GM12891 (cell line): Measurements from ENCODE around the gene AHCYL2. TPM values are rescaled to one million over a fixed set of nuclear protein-coding genes. Genes with fewer than 3 reads are reported as not detected.
A peak's percentile ranks its signal among the peaks of the same experiment; 100 is the strongest.

ENCODE experiments used
- DNase-seq: peaks from one replicate; pipeline ENCODE4 v3.0.0; 2011; ENCODE audit warnings: low spot score; ENCODE audit not compliant: insufficient read length
- FAIRE-seq: peaks from 2 replicates; lab custom pipeline; 2011; peaks lifted over from hg19 to GRCh38; lab: Jason Lieb, UNC
- PAX5 ChIP-seq: IDR thresholded peaks from 2 replicates; pipeline ENCODE4 v1.6.1; 2011; ENCODE audit warnings: low read length, moderate library complexity, mild to moderate bottlenecking; ENCODE audit not compliant: insufficient read depth, severe bottlenecking
- POLR2A ChIP-seq: IDR thresholded peaks from 2 replicates; pipeline ENCODE4 v1.6.1; 2011; ENCODE audit warnings: low read depth, low read length, control low read depth
- POLR2AphosphoS5 ChIP-seq: IDR thresholded peaks from 2 replicates; pipeline ENCODE4 v1.6.1; 2011; ENCODE audit warnings: low read depth, low read length, control low read depth
- POU2F2 ChIP-seq: IDR thresholded peaks from 2 replicates; pipeline ENCODE4 v1.6.1; 2011; ENCODE audit warnings: low read depth, mild to moderate bottlenecking, control low read depth, low read length, moderate library complexity
- SPI1 ChIP-seq: IDR thresholded peaks from 2 replicates; pipeline ENCODE4 v1.6.1; 2011; ENCODE audit warnings: low read depth, low read length, control low read depth
- TAF1 ChIP-seq: IDR thresholded peaks from 2 replicates; pipeline ENCODE4 v1.6.1; 2011; ENCODE audit warnings: low read depth, low read length, control low read depth
- polyA plus RNA-seq: library from polyadenylated mRNA; unstranded; fragments of >200 nt; gene quantifications from one replicate; pipeline ENCODE4 v1.2.1, GENCODE V29; 2012; ENCODE audit warnings: low read depth, missing spikeins, inconsistent platforms; ENCODE audit not compliant: missing spikeins

The AHCYL2 gene
- 3.6 TPM for polyA plus RNA-seq

DNA sequence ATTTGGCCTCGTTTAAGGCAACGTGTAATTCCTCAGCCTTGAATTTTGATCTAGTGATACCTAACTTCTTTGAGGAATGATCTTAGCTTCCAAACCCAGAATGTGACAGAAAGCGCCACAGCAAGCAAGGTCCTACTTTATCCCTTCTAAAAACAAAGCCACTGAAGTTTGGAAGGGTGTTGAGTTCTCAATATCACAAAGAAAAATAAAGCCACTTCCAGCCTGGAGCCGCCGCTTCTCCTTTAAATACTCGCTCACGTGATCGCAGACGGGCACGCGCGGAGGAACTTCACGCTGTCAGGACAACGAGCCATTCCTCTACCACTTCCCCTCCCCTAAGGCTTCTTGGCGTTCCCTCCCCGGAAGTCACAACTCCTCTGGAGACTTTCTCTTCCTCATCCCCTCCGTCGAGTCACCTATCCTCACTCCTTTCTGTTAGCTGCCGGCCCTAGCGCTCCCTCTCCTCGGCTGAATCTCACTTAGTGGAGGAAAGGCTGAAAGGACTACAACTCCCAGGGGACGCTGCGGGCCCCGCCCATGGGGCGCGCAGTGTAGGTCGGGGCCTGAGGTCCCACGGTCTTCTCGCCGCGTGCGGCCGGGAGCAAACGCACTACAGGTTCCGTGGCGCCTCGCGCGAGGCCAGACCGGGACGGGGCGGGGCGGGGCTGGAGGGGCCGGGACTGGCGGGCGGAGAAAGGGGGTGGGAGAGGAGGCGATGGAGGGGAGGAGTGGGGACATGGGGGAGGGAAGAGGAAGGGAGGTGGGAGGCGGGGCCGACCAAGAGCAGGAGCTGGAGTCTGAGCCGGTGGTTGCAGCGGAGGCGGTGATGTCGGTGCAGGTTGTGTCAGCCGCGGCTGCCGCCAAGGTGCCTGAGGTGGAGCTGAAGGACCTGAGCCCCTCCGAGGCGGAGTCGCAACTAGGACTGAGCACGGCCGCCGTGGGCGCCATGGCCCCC is at the start of gene AHCYL2:
AHCYL2 (plus strand) TSS at position 780 of the 955 bp plus-strand sequence.
- DNase-seq (peak; percentile 82), FAIRE-seq (peak; percentile 96)
- TF ChIP-seq POU2F2 (no peak), SPI1 (peak; percentile 88), POLR2AphosphoS5 (0 out of 2 replicates have a peak, but pooled peaks have one; percentile 35), PAX5 (no peak), POLR2A (peak; percentile 31; the same call in 1 of the 2 replicates), TAF1 (no peak)

DNA sequence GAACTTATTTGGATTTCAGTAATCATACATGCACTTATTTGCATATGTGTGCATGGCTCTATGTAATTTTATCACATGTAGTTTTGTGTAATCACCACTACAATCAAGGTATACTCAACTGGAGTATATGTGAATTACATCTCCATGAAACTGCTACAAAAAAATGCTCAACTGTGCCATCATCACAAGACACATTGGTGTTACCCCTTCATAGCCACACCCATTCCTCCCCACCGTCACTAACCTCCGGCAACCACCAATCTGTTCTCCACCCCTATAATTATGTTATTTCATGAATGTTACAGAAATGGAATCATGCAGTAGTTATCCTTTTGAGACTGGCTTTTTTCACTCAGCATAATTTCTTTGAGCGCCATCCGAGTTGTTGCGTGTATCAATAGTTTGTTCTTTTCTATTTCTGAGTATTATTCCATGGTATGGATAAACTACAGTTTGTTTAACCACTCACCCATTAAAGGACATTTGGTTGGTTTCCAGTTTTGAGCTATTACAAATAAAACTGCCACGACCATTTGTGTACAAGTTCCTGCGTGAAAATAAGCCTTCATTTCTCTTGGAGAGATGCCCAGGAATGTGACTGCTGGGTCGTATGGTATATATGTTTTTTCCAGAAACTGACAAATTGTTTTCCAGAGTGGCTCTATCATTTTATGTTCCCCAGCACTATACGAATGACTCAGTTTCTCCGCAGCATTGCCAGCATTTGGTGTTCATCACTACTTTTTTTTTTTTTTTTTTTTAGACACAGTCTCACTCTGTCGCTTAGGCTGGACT is 47.7 kb upstream of the AHCYL2 start:
- peak; percentile 5 for FAIRE-seq
- no peak for DNase-seq
- TF ChIP-seq TAF1 (no peak), POU2F2 (no peak), POLR2A (no peak), SPI1 (no peak), PAX5 (no peak), POLR2AphosphoS5 (no peak)

DNA sequence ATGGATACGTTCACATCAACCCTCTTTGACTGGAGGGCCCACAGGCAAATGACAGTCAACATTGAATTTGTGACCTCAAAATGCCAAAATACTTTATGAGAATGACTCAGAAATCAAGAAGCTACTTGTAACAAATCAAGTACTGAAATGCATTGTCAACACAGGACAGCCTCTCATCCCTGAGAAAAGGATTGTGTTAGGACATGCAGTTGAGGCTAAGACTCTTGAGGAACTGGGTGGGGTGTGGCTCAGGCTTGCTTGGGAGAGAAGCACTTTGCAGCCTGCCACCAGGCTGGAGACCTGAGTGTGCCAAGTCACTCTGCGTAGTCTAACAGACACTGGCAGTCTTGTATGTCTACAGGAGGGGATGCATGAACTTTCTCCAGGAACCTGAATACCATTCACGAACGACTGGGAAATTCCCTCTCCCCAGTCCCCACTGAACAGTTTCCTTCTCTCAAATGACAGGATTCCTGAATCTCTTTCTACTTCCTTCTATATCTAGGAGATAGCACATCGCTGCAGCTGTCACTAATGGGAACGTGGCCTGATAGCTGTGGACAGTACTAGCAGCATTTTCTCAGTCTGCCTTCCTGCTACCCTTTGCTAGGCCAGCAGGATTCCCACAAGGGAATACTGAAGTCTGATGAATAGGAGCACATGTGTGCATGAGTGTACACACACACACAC is 39.7 kb upstream of the AHCYL2 start:
- no peak for FAIRE-seq
- no peak for TF ChIP-seq POU2F2
- no peak for DNase-seq

DNA sequence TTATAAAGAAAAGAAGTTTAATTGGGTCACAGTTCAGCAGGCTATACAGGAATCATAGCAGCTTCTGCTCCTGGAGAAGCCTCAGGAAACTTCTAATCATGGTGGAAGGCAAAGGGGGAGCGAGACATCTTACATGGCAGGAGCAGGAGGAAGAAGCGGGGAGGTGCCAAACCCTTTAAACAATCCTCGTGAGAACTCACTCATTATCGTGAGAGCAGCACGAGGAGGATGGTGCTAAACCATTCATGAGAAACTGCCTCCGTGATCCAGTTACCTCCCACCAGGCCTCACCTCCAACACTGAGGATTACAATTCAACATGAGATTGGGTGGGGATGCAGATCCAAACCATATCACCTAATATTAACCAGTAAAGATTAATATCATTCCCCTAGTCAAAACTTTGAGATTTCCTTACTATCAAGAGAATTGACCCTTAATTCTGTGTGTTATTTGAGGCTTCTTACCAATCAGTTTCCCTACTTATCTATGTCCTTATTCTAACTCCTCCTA is 38.0 kb upstream of the AHCYL2 start:
- TF ChIP-seq TAF1 (no peak), POLR2A (no peak), POLR2AphosphoS5 (no peak)
- no peak for DNase-seq
- no peak for FAIRE-seq

DNA sequence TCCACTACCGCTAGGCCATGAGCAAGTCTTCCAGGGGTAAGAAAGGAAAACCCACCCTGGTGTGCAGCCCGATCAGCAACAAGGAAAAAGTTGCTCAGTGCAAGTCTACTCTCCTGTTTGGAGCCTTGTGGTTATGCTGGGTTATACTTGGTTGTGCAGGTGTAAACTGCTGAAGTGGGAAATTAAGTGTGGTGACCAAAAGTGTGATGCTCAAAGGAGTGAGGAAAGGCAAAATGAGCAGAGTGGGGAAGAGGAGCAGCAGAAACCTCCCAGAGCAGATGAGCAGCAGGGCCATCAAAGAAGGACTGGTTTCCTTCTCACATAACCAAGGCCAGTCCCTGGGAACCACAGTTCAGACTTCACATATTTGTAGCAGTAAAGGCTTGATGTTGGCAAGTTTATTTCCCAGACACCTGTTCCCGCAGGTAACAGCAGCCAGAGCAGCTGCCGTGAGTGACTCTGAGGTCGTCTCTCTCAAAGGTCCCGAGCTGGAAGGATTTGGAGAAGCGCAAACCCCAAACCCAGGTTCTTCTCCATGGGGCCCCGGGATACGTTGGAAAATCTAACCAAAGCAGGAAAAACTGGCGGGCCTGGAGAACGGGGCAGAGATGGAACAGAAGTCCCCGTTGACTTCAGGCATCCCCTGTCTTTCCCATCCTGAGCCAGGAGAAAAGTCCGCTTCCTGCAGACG is 37.0 kb upstream of the AHCYL2 start:
- DNase-seq (no peak), FAIRE-seq (peak; percentile 64)
- TF ChIP-seq SPI1 = no peak
- TF ChIP-seq POU2F2 = no peak
- TF ChIP-seq POLR2AphosphoS5 = no peak
- no peak for TF ChIP-seq PAX5
- TF ChIP-seq POLR2A = no peak
- TF ChIP-seq TAF1 = no peak

DNA sequence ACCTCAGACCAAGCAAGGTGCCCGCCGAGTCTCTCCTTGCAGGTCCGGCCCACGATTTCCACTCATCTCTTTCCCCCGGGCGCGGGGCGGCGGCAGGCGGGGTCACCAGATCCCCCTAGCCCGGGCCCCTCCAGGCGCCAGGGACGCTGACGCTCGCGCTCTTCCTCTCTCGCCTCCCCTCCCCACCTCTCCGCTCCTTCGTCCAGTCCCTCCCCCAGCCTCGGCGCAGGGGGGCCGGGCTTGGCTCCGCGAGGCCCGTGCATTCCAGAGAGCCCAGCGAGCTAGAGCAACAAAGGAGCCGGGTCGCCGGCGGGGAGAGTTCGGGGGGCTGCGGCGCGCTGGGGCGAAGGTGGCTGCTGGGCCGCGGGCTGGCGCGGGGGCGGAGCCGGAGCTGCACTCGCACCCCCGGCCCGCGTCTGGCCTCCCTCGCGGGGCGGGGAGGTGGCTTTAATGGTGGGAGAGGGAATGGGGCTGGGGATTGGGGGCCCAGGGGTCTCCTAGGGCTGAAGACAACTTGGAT is 36.4 kb upstream of the AHCYL2 start, which contains the start of gene SMO:
SMO (plus strand) TSS at position 262 of the 520 bp plus-strand sequence. CDS start 519 bp downstream, outside the sequence.
- TF ChIP-seq TAF1 (no peak), POLR2AphosphoS5 (no peak), POLR2A (no peak), SPI1 (no peak), PAX5 (no peak), POU2F2 (no peak)
- FAIRE-seq (no peak), DNase-seq (peak; percentile 56)

DNA sequence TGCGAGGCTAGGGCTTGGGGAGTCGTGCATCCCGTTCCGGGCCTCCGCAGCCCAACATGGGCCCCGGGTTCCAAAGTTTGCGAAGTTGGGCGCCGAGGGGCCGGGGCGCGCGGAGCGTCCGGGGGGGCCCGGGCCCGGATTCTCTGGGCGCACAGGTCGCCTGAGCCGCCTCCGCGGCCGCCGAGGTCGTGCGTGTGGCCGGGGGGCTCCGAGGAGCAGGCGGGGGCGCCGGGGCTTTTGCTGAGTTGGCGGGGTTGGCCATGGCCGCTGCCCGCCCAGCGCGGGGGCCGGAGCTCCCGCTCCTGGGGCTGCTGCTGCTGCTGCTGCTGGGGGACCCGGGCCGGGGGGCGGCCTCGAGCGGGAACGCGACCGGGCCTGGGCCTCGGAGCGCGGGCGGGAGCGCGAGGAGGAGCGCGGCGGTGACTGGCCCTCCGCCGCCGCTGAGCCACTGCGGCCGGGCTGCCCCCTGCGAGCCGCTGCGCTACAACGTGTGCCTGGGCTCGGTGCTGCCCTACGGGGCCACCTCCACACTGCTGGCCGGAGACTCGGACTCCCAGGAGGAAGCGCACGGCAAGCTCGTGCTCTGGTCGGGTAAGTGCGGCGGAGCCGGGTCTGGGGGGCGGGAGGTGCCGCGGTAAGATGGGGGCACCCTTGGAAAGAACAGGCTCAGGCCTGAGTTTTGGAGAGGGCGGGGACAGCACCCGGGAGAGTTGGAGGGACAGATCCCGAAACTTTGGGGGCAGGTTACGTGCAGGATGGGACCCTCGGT is 35.8 kb upstream of the AHCYL2 start:
- DNase-seq = no peak
- peak; percentile 67 for FAIRE-seq
- no peak for TF ChIP-seq POLR2A
- TF ChIP-seq POLR2AphosphoS5 = no peak
- TF ChIP-seq POU2F2 = no peak
- no peak for TF ChIP-seq SPI1
- no peak for TF ChIP-seq PAX5
- no peak for TF ChIP-seq TAF1

DNA sequence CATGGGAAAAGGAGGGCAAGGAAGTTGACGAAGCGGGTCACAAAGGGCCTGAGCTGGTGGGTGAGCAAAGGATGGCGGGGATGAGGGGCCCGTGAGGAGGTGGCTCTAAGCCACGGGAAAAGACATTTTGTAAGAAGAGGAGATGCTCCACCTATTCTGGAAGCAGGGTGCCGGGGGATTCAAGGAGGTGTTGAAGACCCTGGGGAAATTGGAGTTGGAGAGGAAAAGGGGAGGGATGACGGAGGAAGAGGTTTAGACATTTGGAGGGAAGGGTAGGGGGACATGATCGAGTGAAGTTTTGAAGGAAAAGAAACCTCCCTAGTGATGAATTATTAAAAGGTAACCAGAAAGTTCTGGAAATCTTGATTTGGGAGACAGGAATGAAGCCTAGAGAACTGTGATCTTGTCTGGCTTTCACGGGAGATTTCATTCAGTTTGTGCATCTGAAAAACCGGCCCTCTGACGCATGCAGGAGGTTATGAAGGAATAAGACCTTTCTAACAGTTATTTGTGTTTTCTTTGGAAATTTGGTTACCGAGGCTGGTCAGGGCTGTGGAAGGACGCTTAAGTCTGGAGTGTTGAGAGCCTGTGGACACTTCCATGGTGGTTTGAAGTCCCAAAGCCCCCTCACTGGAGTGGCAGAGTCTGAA is 35.0 kb upstream of the AHCYL2 start:
- DNase-seq (no peak), FAIRE-seq (no peak)
- TF ChIP-seq POLR2A (no peak), SPI1 (no peak), TAF1 (no peak), POLR2AphosphoS5 (no peak), POU2F2 (no peak), PAX5 (no peak)
